Cerebellar nuclear complex (tissue), 1 donor: ENCODE measurements around the gene RNASE7.
"Not testable (repeated sequence)": the region's sequence is repeated elsewhere in the genome, so short reads cannot be mapped to it uniquely, and the experiment has no call there.

ENCODE experiments used
- DNase-seq, 2 experiments: peaks; one replicate each; lab custom pipeline; 2025; lab: John Stamatoyannopoulos, UW

The RNASE7 gene

DNA sequence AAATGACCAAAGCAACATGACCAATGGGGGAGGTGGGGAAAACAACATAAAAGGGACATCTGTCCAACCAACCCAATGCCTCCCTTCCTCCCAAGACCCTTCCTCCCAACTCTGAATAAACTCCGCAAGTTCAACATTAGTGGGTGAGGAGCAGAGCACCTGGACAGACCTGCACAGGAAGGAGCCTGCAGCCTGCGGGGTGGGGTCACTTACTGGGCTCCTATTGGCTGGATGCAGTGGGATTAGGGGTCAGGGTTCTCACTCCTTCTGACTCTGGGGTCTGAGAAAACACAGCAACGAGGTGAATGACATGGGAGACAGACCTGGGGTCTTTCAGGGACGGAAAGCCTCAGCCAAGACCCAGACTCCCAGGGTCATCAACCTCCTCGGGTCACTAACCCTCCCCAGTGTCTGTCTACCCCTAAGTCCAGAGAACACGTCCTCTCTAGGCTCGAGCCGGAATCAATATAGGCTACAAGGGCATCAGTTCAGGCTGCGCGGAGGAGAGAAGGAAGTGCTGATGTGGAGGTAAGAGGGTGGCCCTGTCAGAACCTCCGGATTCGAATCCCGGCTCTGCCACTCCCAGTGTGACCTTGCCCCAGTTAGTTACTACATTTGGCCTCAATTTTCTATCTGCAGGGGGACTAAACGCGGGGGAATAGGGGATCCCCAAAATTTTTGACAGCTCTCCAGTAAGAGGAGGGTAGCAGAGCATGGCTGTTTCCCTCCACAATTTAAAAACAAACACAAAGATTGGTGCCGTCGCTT, 18.2 kb upstream of the RNASE7 start:
- DNase-seq: no peak

- no peak for DNase-seq
Observed at GRCh38 chr14:21024585-21025370, 17.4 kb upstream of the RNASE7 start, which contains the start of gene NDRG2. Gene NDRG2, minus strand, starts transcription at chr14:21025061. Its CDS starts 1,746 bp downstream, at chr14:21023315.

DNA sequence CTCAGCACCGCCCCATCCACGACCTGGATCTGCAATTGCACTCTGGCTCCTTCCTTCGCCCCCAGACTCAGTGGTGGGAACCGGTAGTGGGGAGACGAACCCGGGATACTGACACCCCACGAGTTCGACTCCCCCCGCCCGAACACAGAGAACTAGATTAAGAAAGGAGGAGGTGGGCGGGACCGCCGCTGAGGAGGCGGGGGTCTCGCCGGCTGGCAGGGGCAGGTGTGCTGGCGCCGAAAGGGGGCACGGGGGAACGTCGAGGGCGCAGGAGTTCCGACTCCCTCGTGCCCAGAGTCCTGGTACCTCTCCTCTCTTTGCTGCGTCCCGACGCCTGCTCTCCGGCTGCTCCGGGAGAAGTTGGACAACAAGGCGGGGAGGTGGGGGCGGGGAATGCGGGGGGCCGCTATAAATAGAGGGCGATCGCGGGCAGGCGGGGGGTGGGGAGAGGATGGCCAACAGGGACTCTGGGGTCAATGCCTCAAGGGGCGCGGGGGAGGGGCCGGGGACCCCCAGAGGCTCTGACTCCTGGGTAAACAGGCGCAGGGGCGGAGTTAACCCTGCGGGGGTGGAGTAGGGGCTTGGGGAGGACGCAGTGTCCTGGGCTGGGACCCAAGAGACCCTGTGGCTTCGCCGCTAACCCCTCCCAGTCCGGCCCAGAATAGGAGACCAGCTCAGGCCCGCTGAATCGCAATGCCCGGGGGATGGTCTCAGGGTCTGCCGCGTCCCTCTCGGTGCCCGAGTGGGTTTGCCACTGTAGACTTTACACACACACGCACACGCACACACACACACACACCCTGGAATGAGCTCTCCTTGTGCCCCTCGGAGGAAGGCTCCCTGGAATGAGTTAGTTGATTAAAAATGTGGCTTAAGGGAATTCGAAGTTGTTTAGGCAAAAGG, 16.5 kb upstream of the RNASE7 start:
- DNase-seq: no peak

GRCh38 chr14:21026274-21026987, 15.7 kb upstream of the RNASE7 start:
- no peak for DNase-seq

DNA sequence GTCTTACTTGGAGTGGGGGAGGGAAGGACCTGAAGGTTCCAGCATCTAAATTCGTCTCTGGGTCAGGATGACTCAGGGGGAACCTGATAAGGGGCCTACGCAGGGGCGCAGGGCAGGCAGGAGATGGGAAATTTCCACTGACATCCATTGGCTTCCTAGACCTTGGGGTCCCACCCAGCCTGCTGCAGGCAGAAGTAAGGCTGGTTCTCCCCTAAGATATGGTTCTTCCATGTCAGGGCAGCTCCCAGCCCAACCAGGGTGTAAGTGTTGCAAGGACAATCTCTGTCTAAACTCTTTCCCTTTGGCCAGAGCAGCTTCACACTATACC, 15.2 kb upstream of the RNASE7 start:
- no peak for DNase-seq

GRCh38 chr14:21029917-21030316, 12.2 kb upstream of the RNASE7 start, which contains the start of gene TPPP2:
Gene TPPP2, plus strand, starts transcription at chr14:21030217. Its CDS starts 365 bp downstream, at chr14:21030582.
- no peak for DNase-seq

GRCh38 chr14:21030531-21030930, 11.6 kb upstream of the RNASE7 start:
- no peak for DNase-seq

GRCh38 chr14:21032326-21033132, 9.6 kb upstream of the RNASE7 start:
- no peak for DNase-seq

GRCh38 chr14:21033133-21033698, 8.9 kb upstream of the RNASE7 start:
- no peak for DNase-seq

GRCh38 chr14:21034707-21035106, 7.5 kb upstream of the RNASE7 start, which contains the start of gene RNASE13:
Gene RNASE13, minus strand, starts transcription at chr14:21034807. Its CDS starts 519 bp downstream, at chr14:21034288.
- DNase-seq: no peak

- DNase-seq: no peak
Observed at GRCh38 chr14:21036751-21037150, 5.4 kb upstream of the RNASE7 start.

GRCh38 chr14:21037156-21037555, 5.0 kb upstream of the RNASE7 start:
- DNase-seq: no peak

DNA sequence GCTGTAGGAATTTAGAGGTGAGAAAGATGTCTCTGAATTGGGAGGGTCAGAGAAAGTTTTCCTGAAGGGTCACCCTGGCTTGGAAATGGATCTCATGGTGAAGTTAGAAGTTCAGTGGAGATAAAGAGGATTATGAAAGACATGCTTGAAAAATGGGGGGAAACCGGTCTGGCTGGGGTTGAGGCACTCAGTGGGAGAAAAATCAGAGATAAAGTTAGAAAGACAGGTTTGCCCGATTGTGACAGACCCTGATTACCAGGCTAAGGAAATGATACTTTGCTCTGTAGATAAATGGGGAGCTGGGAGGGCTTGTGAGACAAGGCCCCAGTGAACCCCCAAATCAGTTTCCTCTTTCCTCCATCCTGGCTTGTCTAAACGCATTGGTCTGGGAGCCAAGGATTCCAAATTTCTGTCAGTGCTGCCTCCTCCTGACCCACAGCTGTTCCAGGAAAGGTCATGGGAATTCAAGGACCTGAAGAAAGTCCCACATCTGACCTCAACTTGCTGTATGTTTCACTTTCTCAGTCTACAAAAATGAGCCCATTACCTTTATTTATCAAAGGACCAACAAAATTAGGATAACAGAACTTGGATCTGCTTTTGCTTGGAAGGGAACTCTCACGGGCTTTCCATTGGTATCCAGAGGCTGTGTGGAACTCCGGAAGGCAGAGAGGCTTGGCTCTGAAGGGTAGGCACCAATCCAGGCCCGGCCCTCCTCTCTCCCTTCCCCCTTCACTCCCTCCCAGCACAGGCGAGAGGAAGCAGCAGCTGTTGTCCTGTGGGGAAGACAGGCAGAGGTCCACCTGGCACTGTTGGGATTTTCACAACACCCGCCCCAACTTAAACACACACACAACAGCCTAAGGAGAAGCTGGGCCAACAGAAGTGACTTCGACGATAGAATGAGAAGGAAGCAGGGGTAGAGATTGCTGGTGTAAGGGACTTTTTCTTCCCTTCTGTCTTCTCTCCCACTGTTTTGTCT, 3.4 kb upstream of the RNASE7 start:
- no peak for DNase-seq

GRCh38 chr14:21039585-21040369, 2.4 kb upstream of the RNASE7 start:
- no peak for DNase-seq

- DNase-seq: no peak
Observed at GRCh38 chr14:21040370-21040925, 1.7 kb upstream of the RNASE7 start.

DNA sequence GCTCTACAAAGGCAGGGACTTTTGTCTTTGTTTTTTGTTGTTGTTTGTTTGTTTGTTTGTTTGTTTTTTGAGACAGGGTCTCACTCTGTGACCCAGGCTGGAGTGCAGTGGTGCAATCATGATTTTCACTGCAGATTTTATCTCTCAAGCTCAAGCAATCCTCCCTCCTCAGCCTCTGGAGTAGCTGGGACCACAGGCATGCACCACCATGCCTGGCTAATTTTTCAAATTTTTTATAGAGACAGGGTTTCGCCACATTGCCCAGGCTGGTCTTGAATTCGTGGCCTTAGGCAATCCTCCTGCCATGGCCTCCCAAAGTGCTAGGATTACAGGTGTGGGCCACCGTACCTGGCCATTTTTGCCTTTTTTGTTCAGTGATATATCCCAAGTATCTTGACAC, 1.2 kb upstream of the RNASE7 start:
- not testable (repeated sequence) for DNase-seq

GRCh38 chr14:21042918-21043317, 756 bp downstream of the RNASE7 start:
- DNase-seq: no peak
